GM19328 (cell line): ENCODE measurements around the gene PTGER3.
A peak's percentile ranks its signal among the peaks of the same experiment; 100 is the strongest.

ENCODE experiments used
- ATAC-seq: cut with Tn5 transposase; IDR thresholded peaks from one replicate; pipeline ENCODE4 v1.9.1; 2021; ENCODE audit warnings: mild to moderate bottlenecking, moderate library complexity; ENCODE audit not compliant: unreplicated experiment

Gene PTGER3

GRCh38 chr1:71053146-71053545, 5.5 kb upstream of the PTGER3 start:
- ATAC-seq: no peak

- ATAC-seq: peak; percentile 55
Observed at GRCh38 chr1:71049951-71050598, 2.5 kb upstream of the PTGER3 start.

- no peak for ATAC-seq
Observed at GRCh38 chr1:71046891-71047634, 553 bp downstream of the PTGER3 start.

GRCh38 chr1:71045463-71046028, 2.1 kb downstream of the PTGER3 start:
- ATAC-seq: no peak

- ATAC-seq: no peak
Observed at GRCh38 chr1:71044833-71045232, 2.8 kb downstream of the PTGER3 start.

- ATAC-seq: no peak
Observed at GRCh38 chr1:71043065-71043464, 4.6 kb downstream of the PTGER3 start.

- ATAC-seq: no peak
Observed at GRCh38 chr1:71041806-71042205, 5.8 kb downstream of the PTGER3 start.

GRCh38 chr1:71039661-71040262, 7.9 kb downstream of the PTGER3 start:
- ATAC-seq: no peak

GRCh38 chr1:71038942-71039341, 8.7 kb downstream of the PTGER3 start:
- ATAC-seq: no peak

GRCh38 chr1:71037829-71038620, 9.6 kb downstream of the PTGER3 start:
- no peak for ATAC-seq

GRCh38 chr1:71037066-71037465, 10.6 kb downstream of the PTGER3 start:
- no peak for ATAC-seq

GRCh38 chr1:71033136-71033535, 14.5 kb downstream of the PTGER3 start:
- no peak for ATAC-seq

- ATAC-seq: no peak
Observed at GRCh38 chr1:71031426-71031825, 16.2 kb downstream of the PTGER3 start.

GRCh38 chr1:71030026-71030425, 17.6 kb downstream of the PTGER3 start:
- ATAC-seq: no peak

GRCh38 chr1:71028981-71029380, 18.6 kb downstream of the PTGER3 start:
- ATAC-seq: no peak

- ATAC-seq: no peak
Observed at GRCh38 chr1:71027991-71028390, 19.6 kb downstream of the PTGER3 start.

GRCh38 chr1:71026093-71026492, 21.5 kb downstream of the PTGER3 start:
- ATAC-seq: no peak

GRCh38 chr1:71023515-71023914, 24.1 kb downstream of the PTGER3 start:
- no peak for ATAC-seq

- ATAC-seq: no peak
Observed at GRCh38 chr1:71019233-71019969, 28.2 kb downstream of the PTGER3 start.

- no peak for ATAC-seq
Observed at GRCh38 chr1:71018791-71019190, 28.8 kb downstream of the PTGER3 start.
